SK-N-SH treated with all-trans-retinoic acid at 6 μM for 48 hours (cell line): ENCODE measurements around the gene S100A16.

Source experiments
- ATAC-seq: fragments of 200-7000 bp; cut with Tn5 transposase; 3 replicates; pipeline ENCODE4 v1.9.1; 2020; ENCODE audit warnings: mild to moderate bottlenecking, moderate library complexity
- ARNTL ChIP-seq: fragments of 450-650 bp; formaldehyde crosslinking; IDR thresholded peaks from 2 replicates; pipeline ENCODE4 v1.5.0; 2020; ENCODE audit warnings: low read depth, mild to moderate bottlenecking, moderate library complexity, borderline replicate concordance
- BACH2 ChIP-seq: fragments of 250-450 bp; sonication (Bioruptor Pico); IDR thresholded peaks from 2 replicates; pipeline ENCODE4 v1.9.0; 2021; ENCODE audit warnings: mild to moderate bottlenecking, borderline replicate concordance
- CSDC2 ChIP-seq: fragments of 250-450 bp; sonication (Bioruptor Pico); IDR thresholded peaks from 2 replicates; pipeline ENCODE4 v1.5.0; 2020; ENCODE audit warnings: mild to moderate bottlenecking, moderate library complexity
- ESRRG ChIP-seq: fragments of 250-450 bp; sonication (Bioruptor Pico); IDR thresholded peaks from 2 replicates; pipeline ENCODE4 v1.6.1; 2021; ENCODE audit warnings: mild to moderate bottlenecking
- GLIS3 ChIP-seq: fragments of 250-450 bp; sonication (Bioruptor Pico); IDR thresholded peaks from 2 replicates; pipeline ENCODE4 v1.5.0; 2020; ENCODE audit warnings: mild to moderate bottlenecking, moderate library complexity
- ISL1 ChIP-seq: fragments of 250-450 bp; sonication (Bioruptor Pico); IDR thresholded peaks from 2 replicates; pipeline ENCODE4 v2.1.2; 2022; ENCODE audit warnings: mild to moderate bottlenecking, moderate library complexity
- OSR1 ChIP-seq: fragments of 250-450 bp; sonication (Bioruptor Pico); IDR thresholded peaks from 2 replicates; pipeline ENCODE4 v1.8.0; 2022; ENCODE audit warnings: moderate library complexity, mild to moderate bottlenecking, inconsistent platforms
- PPARA ChIP-seq: fragments of 250-450 bp; sonication (Bioruptor Pico); IDR thresholded peaks from 2 replicates; pipeline ENCODE4 v1.5.0; 2020; ENCODE audit warnings: mild to moderate bottlenecking, borderline replicate concordance
- RARB ChIP-seq: fragments of 250-450 bp; sonication (Bioruptor Pico); IDR thresholded peaks from 2 replicates; pipeline ENCODE4 v1.8.0; 2021; ENCODE audit warnings: mild to moderate bottlenecking, moderate library complexity
- SNAI2 ChIP-seq: fragments of 250-450 bp; sonication (Bioruptor Pico); IDR thresholded peaks from 2 replicates; pipeline ENCODE4 v1.5.0; 2020; ENCODE audit warnings: mild to moderate bottlenecking, moderate library complexity
- TCF4 ChIP-seq: fragments of 250-450 bp; sonication (Bioruptor Pico); IDR thresholded peaks from 2 replicates; pipeline ENCODE4 v1.8.0; 2021; ENCODE audit warnings: mild to moderate bottlenecking, moderate library complexity, borderline replicate concordance
- TOX ChIP-seq: fragments of 250-450 bp; sonication (Bioruptor Pico); IDR thresholded peaks from 2 replicates; pipeline ENCODE4 v1.8.0; 2021; ENCODE audit warnings: mild to moderate bottlenecking, moderate library complexity, borderline replicate concordance
- ZC3H10 ChIP-seq: fragments of 250-450 bp; sonication (Bioruptor Pico); IDR thresholded peaks from 2 replicates; pipeline ENCODE4 v1.5.1; 2021; ENCODE audit warnings: mild to moderate bottlenecking, moderate library complexity
- ZFP3 ChIP-seq: fragments of 250-450 bp; sonication (Bioruptor Pico); IDR thresholded peaks from 2 replicates; pipeline ENCODE4 v1.5.0; 2020; ENCODE audit warnings: mild to moderate bottlenecking, moderate library complexity
- ZNF565 ChIP-seq: fragments of 450-650 bp; formaldehyde crosslinking; conservative IDR thresholded peaks from 2 replicates; pipeline ENCODE4 v1.5.0; 2020; ENCODE audit warnings: low read depth, mild to moderate bottlenecking, moderate library complexity
- ZNF8 ChIP-seq: fragments of 450-650 bp; formaldehyde crosslinking; IDR thresholded peaks from 2 replicates; pipeline ENCODE4 v1.5.0; 2020; ENCODE audit warnings: mild to moderate bottlenecking, moderate library complexity
- TF ChIP-seq, protein P1 (sequence below): fragments of 250-450 bp; sonication (Bioruptor Pico); IDR thresholded peaks from 2 replicates; pipeline ENCODE4 v1.5.1; 2021; ENCODE audit warnings: mild to moderate bottlenecking, moderate library complexity
- TF ChIP-seq, protein P2 (sequence below): fragments of 250-450 bp; sonication (Bioruptor Pico); IDR thresholded peaks from 2 replicates; pipeline ENCODE4 v1.5.0; 2020; ENCODE audit warnings: mild to moderate bottlenecking, moderate library complexity
- TF ChIP-seq, protein P3 (sequence below): fragments of 250-450 bp; sonication (Bioruptor Pico); IDR thresholded peaks from 2 replicates; pipeline ENCODE4 v1.8.0; 2020; ENCODE audit warnings: mild to moderate bottlenecking, moderate library complexity, borderline replicate concordance
- TF ChIP-seq, protein P4 (sequence below): fragments of 250-450 bp; sonication (Bioruptor Pico); IDR thresholded peaks from 2 replicates; pipeline ENCODE4 v1.8.0; 2021; ENCODE audit warnings: low read depth, mild to moderate bottlenecking, moderate library complexity, borderline replicate concordance

S100A16 gene

DNA sequence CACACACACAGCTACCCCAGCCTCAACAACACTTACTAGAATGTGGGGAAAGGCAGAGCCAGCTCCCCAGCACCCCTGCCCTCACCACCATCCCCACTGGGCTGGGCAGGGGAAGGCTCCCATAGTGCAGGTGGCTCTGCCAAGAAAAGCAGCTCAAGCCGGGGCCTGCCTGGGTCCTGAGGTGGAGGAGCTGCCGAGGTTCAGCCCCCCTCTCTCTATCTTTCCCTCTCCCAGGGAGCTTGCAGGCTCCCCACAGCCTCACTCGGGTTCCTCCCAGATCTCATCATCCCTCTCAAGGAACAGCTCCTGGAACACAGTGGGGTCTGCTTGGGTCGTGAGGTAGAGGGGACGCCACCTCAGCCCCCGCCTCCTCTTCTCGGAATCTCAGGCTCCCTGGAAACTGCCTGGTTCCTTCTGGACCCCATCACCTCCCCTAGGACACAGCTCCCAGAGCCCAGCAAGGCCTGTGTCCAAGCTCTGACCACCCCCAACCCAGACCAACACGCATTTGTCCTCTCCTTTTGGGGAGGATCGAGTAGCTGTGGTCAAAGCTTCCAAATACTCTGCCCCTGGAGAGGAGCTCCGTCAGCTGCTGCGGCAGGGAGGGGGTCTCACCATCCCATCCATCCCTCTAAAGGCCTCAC, 704 bp downstream of the S100A16 start (continued):
- TF ChIP-seq ZC3H10 (no peak), ARNTL (no peak), BACH2 (CRISPR knock-in tag) (no peak), TCF4 (CRISPR knock-in tag) (no peak), RARB (CRISPR knock-in tag) (no peak), GLIS3 (CRISPR knock-in tag) (no peak)
- TF ChIP-seq, protein P1, sequence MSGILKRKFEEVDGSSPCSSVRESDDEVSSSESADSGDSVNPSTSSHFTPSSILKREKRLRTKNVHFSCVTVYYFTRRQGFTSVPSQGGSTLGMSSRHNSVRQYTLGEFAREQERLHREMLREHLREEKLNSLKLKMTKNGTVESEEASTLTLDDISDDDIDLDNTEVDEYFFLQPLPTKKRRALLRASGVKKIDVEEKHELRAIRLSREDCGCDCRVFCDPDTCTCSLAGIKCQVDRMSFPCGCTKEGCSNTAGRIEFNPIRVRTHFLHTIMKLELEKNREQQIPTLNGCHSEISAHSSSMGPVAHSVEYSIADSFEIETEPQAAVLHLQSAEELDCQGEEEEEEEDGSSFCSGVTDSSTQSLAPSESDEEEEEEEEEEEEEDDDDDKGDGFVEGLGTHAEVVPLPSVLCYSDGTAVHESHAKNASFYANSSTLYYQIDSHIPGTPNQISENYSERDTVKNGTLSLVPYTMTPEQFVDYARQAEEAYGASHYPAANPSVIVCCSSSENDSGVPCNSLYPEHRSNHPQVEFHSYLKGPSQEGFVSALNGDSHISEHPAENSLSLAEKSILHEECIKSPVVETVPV (CRISPR knock-in tag), result no peak

DNA sequence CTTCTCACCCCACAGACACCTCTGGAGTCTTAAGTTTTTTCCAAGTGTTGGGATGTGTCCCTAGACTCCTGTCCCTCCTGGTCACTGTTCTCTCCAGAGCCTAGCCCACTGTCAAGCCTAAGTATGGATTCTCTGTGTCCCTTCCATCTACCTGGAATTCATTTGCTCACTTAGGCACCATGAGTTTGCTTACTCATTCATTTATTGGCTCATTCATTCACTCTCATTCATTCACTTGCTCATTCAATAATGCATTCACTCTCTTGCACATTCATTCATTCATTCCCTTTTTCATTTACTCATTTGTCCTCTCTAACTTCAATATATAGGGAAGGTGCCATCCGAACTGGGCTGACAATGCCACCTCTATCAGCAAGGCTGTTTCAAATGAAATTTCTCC, 1.6 kb downstream of the S100A16 start:
- TF ChIP-seq CSDC2, result no peak
- TF ChIP-seq, protein P2, sequence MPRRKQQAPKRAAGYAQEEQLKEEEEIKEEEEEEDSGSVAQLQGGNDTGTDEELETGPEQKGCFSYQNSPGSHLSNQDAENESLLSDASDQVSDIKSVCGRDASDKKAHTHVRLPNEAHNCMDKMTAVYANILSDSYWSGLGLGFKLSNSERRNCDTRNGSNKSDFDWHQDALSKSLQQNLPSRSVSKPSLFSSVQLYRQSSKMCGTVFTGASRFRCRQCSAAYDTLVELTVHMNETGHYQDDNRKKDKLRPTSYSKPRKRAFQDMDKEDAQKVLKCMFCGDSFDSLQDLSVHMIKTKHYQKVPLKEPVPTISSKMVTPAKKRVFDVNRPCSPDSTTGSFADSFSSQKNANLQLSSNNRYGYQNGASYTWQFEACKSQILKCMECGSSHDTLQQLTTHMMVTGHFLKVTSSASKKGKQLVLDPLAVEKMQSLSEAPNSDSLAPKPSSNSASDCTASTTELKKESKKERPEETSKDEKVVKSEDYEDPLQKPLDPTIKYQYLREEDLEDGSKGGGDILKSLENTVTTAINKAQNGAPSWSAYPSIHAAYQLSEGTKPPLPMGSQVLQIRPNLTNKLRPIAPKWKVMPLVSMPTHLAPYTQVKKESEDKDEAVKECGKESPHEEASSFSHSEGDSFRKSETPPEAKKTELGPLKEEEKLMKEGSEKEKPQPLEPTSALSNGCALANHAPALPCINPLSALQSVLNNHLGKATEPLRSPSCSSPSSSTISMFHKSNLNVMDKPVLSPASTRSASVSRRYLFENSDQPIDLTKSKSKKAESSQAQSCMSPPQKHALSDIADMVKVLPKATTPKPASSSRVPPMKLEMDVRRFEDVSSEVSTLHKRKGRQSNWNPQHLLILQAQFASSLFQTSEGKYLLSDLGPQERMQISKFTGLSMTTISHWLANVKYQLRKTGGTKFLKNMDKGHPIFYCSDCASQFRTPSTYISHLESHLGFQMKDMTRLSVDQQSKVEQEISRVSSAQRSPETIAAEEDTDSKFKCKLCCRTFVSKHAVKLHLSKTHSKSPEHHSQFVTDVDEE (CRISPR knock-in tag), result no peak
- no peak for TF ChIP-seq ZNF8
- no peak for TF ChIP-seq OSR1 (CRISPR knock-in tag)
- TF ChIP-seq PPARA, result no peak
- no peak for TF ChIP-seq ZNF565
- no peak for TF ChIP-seq ESRRG (CRISPR knock-in tag)
- no peak for ATAC-seq

DNA sequence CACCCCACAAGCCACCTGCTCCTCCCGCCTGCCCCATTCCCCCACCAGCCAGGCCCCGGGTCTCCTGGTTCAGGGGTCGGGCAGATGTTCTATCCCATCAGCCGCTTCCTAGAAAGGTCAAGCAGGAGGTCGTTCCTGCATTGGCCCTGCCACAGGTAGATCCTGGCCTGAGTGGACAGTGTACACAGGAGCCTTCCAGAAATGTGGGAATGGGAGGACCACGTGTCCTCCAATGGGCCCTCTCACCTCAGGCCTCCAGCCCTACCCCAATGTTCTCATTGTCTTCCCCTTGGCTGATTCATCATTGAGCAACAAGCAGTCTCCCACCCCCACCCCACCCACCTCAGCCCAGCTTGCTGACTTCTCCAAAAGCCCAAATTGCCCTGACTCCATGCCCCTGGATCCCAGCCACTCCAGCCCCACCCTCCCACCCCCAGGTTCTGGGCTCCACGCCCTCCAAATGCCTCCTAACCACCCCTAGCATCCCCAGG, 2.1 kb downstream of the S100A16 start:
- TF ChIP-seq SNAI2 (CRISPR knock-in tag) (no peak), OSR1 (CRISPR knock-in tag) (no peak), ZFP3 (CRISPR knock-in tag) (no peak), PPARA (no peak), CSDC2 (no peak), TCF4 (CRISPR knock-in tag) (no peak), ISL1 (no peak), ZC3H10 (no peak), TOX (no peak), RARB (CRISPR knock-in tag) (no peak)
- TF ChIP-seq, protein P3, sequence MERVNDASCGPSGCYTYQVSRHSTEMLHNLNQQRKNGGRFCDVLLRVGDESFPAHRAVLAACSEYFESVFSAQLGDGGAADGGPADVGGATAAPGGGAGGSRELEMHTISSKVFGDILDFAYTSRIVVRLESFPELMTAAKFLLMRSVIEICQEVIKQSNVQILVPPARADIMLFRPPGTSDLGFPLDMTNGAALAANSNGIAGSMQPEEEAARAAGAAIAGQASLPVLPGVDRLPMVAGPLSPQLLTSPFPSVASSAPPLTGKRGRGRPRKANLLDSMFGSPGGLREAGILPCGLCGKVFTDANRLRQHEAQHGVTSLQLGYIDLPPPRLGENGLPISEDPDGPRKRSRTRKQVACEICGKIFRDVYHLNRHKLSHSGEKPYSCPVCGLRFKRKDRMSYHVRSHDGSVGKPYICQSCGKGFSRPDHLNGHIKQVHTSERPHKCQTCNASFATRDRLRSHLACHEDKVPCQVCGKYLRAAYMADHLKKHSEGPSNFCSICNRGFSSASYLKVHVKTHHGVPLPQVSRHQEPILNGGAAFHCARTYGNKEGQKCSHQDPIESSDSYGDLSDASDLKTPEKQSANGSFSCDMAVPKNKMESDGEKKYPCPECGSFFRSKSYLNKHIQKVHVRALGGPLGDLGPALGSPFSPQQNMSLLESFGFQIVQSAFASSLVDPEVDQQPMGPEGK (CRISPR knock-in tag), result no peak
- TF ChIP-seq, protein P4, sequence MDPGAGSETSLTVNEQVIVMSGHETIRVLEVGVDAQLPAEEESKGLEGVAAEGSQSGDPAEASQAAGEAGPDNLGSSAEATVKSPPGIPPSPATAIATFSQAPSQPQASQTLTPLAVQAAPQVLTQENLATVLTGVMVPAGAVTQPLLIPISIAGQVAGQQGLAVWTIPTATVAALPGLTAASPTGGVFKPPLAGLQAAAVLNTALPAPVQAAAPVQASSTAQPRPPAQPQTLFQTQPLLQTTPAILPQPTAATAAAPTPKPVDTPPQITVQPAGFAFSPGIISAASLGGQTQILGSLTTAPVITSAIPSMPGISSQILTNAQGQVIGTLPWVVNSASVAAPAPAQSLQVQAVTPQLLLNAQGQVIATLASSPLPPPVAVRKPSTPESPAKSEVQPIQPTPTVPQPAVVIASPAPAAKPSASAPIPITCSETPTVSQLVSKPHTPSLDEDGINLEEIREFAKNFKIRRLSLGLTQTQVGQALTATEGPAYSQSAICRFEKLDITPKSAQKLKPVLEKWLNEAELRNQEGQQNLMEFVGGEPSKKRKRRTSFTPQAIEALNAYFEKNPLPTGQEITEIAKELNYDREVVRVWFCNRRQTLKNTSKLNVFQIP (CRISPR knock-in tag), result no peak
- ATAC-seq, result no peak

DNA sequence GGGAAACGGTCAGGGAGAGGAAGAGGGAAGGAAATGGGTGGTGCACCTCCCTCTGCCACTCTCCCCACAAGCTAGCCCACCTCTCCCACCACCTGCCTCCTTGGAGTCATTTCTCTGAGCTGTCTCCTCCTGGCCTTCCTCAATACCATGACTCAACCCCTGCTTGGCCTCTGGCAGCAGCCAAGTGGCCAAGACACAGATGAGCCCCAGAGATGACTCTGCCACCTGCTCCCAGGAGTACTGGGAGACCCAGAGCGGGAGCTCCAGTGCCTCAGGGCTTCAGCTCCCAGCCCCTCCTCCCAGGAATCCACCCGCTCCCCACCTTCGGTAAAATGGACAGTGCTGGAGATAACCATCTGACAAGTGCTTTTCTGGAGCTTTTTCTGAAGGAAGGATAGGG, 2.6 kb downstream of the S100A16 start:
- ATAC-seq, result no peak
- TF ChIP-seq BACH2 (CRISPR knock-in tag) (no peak), TOX (no peak), RARB (CRISPR knock-in tag) (no peak), ESRRG (CRISPR knock-in tag) (no peak), ZNF565 (no peak), ISL1 (no peak), TCF4 (CRISPR knock-in tag) (no peak), ZNF8 (no peak), GLIS3 (CRISPR knock-in tag) (no peak)
- TF ChIP-seq, protein P3 (CRISPR knock-in tag), result no peak
- TF ChIP-seq, protein P4 (CRISPR knock-in tag), result no peak
- TF ChIP-seq, all 23 proteins: peak for 0
